GM10248 (cell line): ENCODE measurements around the gene NUP35.

ENCODE experiments used
- CTCF ChIA-PET: fragments of 300-600 bp; sonication (Branson Sonifier 250); formaldehyde crosslinking; extraction: SDS; loops from one replicate; lab custom pipeline; 2021; ENCODE audit warnings: antibody characterized with exemption; lab: Yijun Ruan, JAX
- POLR2A ChIA-PET: fragments of 350-650 bp; sonication (Branson Sonifier 250); formaldehyde crosslinking; extraction: SDS; loops from one replicate; lab custom pipeline; 2020; ENCODE audit warnings: antibody characterized with exemption; lab: Yijun Ruan, JAX
- DNase-seq: peaks from one replicate; pipeline ENCODE4 v3.0.0; 2012; ENCODE audit errors: extremely low spot score
- CTCF ChIP-seq: IDR thresholded peaks from 2 replicates; pipeline ENCODE4 v1.5.1; 2012; ENCODE audit warnings: mild to moderate bottlenecking, low read depth; ENCODE audit errors: extremely low read depth, missing control alignments, control extremely low read depth

NUP35 gene

DNA sequence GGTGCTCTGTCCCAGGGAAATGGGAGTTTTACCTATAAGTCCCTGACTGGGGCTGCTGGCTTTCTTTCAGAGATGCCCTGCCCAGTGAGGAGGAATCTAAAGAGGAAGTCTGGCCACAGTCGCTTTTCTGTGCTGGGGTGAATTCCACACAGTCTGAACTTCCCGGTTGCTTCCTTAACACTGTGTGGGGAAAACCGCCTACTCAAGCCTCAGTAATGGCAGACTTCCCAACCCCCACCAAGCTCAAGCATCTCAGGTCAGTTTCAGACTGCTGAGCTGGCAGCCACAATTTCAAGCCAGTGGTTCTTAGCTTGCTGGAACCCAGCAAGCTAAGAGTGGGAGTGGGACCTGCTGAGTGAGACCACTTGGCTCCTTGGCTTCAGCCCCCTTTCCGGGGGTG lies 54.9 kb downstream of the NUP35 start:
- no peak for DNase-seq
- no peak for TF ChIP-seq CTCF
- ChIA-PET POLR2A (no interaction called here), CTCF (interaction anchor here (1.2 to 1.5 kb wide), 2 partner anchors 15 to 18 kb away, joined by 3 to 7 read pairs; no protein-coding TSS in a partner anchor)

DNA sequence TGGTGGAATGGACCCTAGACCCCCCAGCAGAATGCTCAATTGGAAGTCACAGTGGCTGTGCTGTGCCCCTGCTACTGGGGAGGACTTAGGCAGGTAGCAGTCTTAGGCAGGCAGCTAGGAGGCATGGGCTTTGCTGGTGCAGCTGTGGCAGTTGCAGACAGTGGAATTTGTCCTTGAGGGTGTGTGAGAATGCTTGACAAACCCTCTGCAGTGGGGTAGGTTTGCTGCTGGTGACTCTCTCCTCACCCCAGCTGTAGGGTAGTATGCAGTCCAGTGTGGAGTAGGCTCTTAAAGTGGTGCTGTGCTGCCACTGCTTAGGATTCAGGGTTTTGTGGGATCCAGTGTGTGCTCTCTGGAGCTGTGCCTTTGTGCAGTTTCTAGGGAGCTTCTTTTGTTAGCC lies 61.3 kb downstream of the NUP35 start:
- TF ChIP-seq CTCF = no peak
- POLR2A ChIA-PET = no interaction called here
- CTCF ChIA-PET = no interaction called here
- DNase-seq = no peak

DNA sequence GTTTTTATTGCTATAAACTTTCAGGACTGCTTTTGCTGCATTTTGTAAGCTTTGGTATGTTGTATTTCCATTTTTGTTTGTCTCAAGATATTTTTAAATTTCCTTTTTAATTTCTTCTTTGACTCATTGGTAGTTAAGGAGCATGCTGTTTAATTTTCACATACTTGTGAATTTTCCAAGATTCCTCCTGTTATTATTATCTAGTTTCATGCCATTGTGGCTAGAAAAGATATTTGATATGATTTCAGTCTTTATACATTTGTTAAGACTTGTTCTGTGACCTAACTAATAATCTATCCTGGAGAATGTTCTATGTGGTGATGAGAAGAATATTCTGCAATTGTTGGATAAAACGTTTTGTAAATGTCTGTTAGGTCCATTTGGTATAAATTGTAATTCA lies 62.1 kb downstream of the NUP35 start:
- CTCF ChIA-PET = no interaction called here
- TF ChIP-seq CTCF = no peak
- DNase-seq = no peak
- POLR2A ChIA-PET = no interaction called here

- DNase-seq = no peak
- CTCF ChIA-PET = no interaction called here
- POLR2A ChIA-PET = no interaction called here
- no peak for TF ChIP-seq CTCF
These were observed 62.5 kb downstream of the NUP35 start for GRCh38 chr2:183186766-183187165.

DNA sequence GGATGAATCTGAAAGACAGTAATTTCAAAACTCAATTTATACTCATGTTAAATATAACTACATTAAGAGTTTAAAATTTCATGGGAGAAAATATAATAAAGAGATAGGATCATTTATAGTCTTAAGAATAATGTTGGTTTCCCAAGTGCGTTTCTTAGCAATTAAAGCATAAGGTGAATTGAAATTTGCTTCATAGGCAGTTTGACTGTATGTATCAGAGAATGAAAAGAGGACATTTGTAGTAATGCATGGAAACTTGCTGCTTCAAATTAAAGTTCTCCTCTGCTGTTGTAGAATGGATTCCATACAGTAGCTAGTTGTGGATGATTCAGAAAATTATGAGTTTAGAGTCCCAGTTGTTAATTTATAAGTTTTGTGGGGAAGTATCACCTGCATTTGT lies 68.1 kb downstream of the NUP35 start:
- no peak for TF ChIP-seq CTCF
- DNase-seq = no peak
- POLR2A ChIA-PET = no interaction called here
- CTCF ChIA-PET = no interaction called here

- POLR2A ChIA-PET = no interaction called here
- TF ChIP-seq CTCF = no peak
- CTCF ChIA-PET = interaction anchor here (0.6 kb wide), 1 partner anchor 19 kb away, joined by 3 read pairs; no protein-coding TSS in a partner anchor
- DNase-seq = no peak
These were observed 69.7 kb downstream of the NUP35 start for GRCh38 chr2:183193904-183194303.

- ChIA-PET POLR2A (no interaction called here), CTCF (no interaction called here)
- no peak for TF ChIP-seq CTCF
- DNase-seq = no peak
These were observed 71.2 kb downstream of the NUP35 start for GRCh38 chr2:183195397-183195796.
